B cell (primary cell): ENCODE measurements around the gene GPC5.

Experiments
- EZH2 ChIP-seq: IDR thresholded peaks from 2 replicates; pipeline ENCODE4 v1.6.1; 2012; ENCODE audit warnings: borderline replicate concordance, low read depth, mild to moderate bottlenecking, moderate library complexity, low read length; ENCODE audit not compliant: insufficient read depth, poor library complexity, severe bottlenecking
- TF ChIP-seq, protein P1 (sequence below): fragments of 200-600 bp; IDR thresholded peaks from one replicate; pipeline ENCODE4 v1.8.0; 2022; ENCODE audit warnings: antibody characterized with exemption, mild to moderate bottlenecking

DNA sequence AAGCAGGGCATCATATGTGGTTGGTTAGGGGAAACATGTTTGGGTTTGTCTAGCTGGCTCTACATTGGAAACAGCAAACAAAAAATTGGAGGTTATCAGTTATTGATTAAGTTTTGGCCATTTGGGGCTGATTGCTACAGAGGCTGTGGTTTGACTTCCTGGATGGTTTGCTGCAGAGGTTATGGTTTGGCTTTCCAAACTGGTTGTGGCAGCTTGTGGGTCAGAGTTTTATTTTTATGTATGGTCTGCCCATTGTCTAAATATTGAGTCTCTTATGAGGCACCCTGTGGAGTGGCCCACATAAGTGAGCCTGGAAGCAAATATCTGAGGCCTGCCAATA lies 261.6 kb downstream of the GPC5 start:
- TF ChIP-seq, protein P1, sequence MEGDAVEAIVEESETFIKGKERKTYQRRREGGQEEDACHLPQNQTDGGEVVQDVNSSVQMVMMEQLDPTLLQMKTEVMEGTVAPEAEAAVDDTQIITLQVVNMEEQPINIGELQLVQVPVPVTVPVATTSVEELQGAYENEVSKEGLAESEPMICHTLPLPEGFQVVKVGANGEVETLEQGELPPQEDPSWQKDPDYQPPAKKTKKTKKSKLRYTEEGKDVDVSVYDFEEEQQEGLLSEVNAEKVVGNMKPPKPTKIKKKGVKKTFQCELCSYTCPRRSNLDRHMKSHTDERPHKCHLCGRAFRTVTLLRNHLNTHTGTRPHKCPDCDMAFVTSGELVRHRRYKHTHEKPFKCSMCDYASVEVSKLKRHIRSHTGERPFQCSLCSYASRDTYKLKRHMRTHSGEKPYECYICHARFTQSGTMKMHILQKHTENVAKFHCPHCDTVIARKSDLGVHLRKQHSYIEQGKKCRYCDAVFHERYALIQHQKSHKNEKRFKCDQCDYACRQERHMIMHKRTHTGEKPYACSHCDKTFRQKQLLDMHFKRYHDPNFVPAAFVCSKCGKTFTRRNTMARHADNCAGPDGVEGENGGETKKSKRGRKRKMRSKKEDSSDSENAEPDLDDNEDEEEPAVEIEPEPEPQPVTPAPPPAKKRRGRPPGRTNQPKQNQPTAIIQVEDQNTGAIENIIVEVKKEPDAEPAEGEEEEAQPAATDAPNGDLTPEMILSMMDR = no peak
- TF ChIP-seq EZH2 = no peak
